ENCODE results near the gene PLA2G12B.
"Not testable (repeated sequence)": the region's sequence is repeated elsewhere in the genome, so short reads cannot be mapped to it uniquely, and the experiment has no call there.

Gene PLA2G12B

GRCh38 chr10:72946963-72947362 is 7.6 kb downstream of the PLA2G12B start:
- DNase-seq: no peak
- Histone ChIP-seq H3K4me3 (ENCODE audit: insufficient read depth, low read depth, low read length, poor library complexity, severe bottlenecking) (no peak overlapping the region), H3K36me3 (ENCODE audit: control insufficient read depth, insufficient read depth, low read length) (no peaks in the 10 kb centered on the region), H3K27ac (ENCODE audit: insufficient read depth, low read length, poor library complexity, severe bottlenecking) (no peak overlapping the region), H3K9me3 (ENCODE audit: control insufficient read depth, low read length) (no peaks in the 10 kb centered on the region), H3K4me1 (ENCODE audit: control insufficient read depth, insufficient read depth, low read length, poor library complexity, severe bottlenecking) (no peaks in the 10 kb centered on the region), H3K27me3 (replicated peaks; ENCODE audit: control insufficient read depth, insufficient read depth, low read length, poor library complexity, severe bottlenecking) (no peaks in the 10 kb centered on the region)

DNA sequence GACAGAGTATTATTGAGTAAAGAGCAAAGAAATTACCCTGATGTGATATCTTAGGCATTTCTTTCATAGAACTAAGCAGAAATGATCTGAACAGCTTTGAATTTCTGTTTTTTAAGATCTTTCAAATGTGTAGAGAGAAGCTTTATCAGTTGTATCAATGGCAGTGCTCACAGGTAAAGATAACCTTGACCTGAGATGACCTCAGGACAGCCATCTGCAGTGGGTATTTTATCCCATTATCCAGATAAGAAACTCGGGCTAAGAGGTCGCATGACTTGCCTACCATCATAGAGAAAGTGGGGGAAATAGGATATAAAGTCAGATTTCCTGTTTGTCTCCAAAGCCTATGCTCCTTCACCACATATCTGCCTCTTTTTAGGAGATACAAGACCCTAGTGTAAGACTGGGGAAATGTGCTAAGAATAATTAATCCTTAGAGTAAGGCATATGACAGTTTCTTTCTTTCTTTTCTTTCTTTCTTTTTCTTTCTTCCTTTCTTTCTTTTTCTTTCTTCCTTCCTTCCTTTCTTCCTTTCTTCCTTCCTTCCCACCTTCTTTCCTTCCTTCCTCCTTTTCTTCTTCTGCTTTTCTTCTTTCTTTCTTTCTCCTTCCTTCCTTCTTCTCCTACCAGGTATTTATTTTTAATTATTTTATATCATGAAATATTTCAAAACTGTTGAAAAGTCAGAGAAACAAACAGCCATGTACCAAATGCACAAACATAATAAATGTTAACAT is 10.9 kb downstream of the PLA2G12B start:
- DNase-seq: no peak
- Histone ChIP-seq H3K36me3 (ENCODE audit: control insufficient read depth, insufficient read depth, low read length) (no peaks in the 10 kb centered on the region), H3K27ac (ENCODE audit: insufficient read depth, low read length, poor library complexity, severe bottlenecking) (no peak overlapping the region), H3K4me1 (ENCODE audit: control insufficient read depth, insufficient read depth, low read length, poor library complexity, severe bottlenecking) (no peaks in the 10 kb centered on the region), H3K9me3 (ENCODE audit: control insufficient read depth, low read length) (no peaks in the 10 kb centered on the region), H3K4me3 (ENCODE audit: insufficient read depth, low read depth, low read length, poor library complexity, severe bottlenecking) (no peak overlapping the region), H3K27me3 (replicated peaks; ENCODE audit: control insufficient read depth, insufficient read depth, low read length, poor library complexity, severe bottlenecking) (no peaks in the 10 kb centered on the region)

- Histone ChIP-seq H3K36me3 (ENCODE audit: control insufficient read depth, insufficient read depth, low read length) (no peaks in the 10 kb centered on the region), H3K4me1 (ENCODE audit: control insufficient read depth, insufficient read depth, low read length, poor library complexity, severe bottlenecking) (no peaks in the 10 kb centered on the region), H3K27me3 (replicated peaks; ENCODE audit: control insufficient read depth, insufficient read depth, low read length, poor library complexity, severe bottlenecking) (no peaks in the 10 kb centered on the region), H3K4me3 (ENCODE audit: insufficient read depth, low read depth, low read length, poor library complexity, severe bottlenecking) (no peak overlapping the region), H3K9me3 (ENCODE audit: control insufficient read depth, low read length) (no peaks in the 10 kb centered on the region), H3K27ac (ENCODE audit: insufficient read depth, low read length, poor library complexity, severe bottlenecking) (no peak overlapping the region)
- DNase-seq: no peak
These were observed 19.2 kb downstream of the PLA2G12B start for GRCh38 chr10:72935361-72935760.

DNA sequence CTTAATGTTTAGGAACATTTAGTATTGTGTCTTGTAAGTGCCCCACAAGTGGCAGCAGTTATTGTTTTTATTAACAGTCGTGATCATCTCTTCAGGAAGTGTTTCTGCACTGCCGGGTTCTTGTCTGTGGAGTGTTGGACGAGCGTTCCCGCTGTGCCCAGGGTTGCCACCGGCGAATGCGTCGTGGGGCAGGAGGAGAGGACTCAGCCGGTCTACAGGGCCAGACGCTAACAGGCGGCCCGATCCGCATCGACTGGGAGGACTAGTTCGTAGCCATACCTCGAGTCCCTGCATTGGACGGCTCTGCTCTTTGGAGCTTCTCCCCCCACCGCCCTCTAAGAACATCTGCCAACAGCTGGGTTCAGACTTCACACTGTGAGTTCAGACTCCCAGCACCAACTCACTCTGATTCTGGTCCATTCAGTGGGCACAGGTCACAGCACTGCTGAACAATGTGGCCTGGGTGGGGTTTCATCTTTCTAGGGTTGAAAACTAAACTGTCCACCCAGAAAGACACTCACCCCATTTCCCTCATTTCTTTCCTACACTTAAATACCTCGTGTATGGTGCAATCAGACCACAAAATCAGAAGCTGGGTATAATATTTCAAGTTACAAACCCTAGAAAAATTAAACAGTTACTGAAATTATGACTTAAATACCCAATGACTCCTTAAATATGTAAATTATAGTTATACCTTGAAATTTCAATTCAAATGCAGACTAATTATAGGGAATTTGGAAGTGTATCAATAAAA is 22.2 kb downstream of the PLA2G12B start:
- H3K27me3 ChIP-seq (replicated peaks; ENCODE audit: control insufficient read depth, insufficient read depth, low read length, poor library complexity, severe bottlenecking): no peaks in the 10 kb centered on the region
- no peaks in the 10 kb centered on the region for H3K36me3 ChIP-seq (ENCODE audit: control insufficient read depth, insufficient read depth, low read length)
- no peaks in the 10 kb centered on the region for H3K9me3 ChIP-seq (ENCODE audit: control insufficient read depth, low read length)
- no peaks in the 10 kb centered on the region for H3K4me1 ChIP-seq (ENCODE audit: control insufficient read depth, insufficient read depth, low read length, poor library complexity, severe bottlenecking)
- H3K4me3 ChIP-seq (ENCODE audit: insufficient read depth, low read depth, low read length, poor library complexity, severe bottlenecking): no peak overlapping the region
- no peak overlapping the region for H3K27ac ChIP-seq (ENCODE audit: insufficient read depth, low read length, poor library complexity, severe bottlenecking)
- no peak for DNase-seq

DNA sequence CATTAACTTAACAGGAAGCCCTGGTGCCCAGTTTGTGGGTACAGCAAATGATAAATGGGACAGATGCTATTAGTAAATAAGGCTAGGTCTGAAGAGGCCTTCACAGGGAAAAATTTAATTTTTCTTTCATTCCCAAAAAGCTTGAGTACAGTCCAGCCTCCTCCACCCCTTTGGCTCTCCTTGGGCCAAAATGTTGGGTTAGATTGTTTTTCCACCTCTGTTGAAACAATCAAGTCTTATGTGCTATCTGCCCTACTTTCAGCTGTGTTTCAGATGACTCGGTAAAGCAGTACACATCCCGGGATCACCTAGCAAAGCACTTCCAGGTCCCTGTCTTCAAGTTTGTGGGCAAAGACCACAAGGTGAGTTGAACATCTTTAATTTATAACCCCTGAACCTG is 24.3 kb downstream of the PLA2G12B start:
- no peaks in the 10 kb centered on the region for H3K9me3 ChIP-seq (ENCODE audit: control insufficient read depth, low read length)
- no peaks in the 10 kb centered on the region for H3K36me3 ChIP-seq (ENCODE audit: control insufficient read depth, insufficient read depth, low read length)
- H3K27me3 ChIP-seq (replicated peaks; ENCODE audit: control insufficient read depth, insufficient read depth, low read length, poor library complexity, severe bottlenecking): no peaks in the 10 kb centered on the region
- no peaks in the 10 kb centered on the region for H3K4me1 ChIP-seq (ENCODE audit: control insufficient read depth, insufficient read depth, low read length, poor library complexity, severe bottlenecking)
- no peak overlapping the region for H3K4me3 ChIP-seq (ENCODE audit: insufficient read depth, low read depth, low read length, poor library complexity, severe bottlenecking)
- no peak overlapping the region for H3K27ac ChIP-seq (ENCODE audit: insufficient read depth, low read length, poor library complexity, severe bottlenecking)
- DNase-seq: no peak

GRCh38 chr10:72928798-72929197 is 25.8 kb downstream of the PLA2G12B start:
- no peaks in the 10 kb centered on the region for H3K9me3 ChIP-seq (ENCODE audit: control insufficient read depth, low read length)
- H3K27me3 ChIP-seq (replicated peaks; ENCODE audit: control insufficient read depth, insufficient read depth, low read length, poor library complexity, severe bottlenecking): no peaks in the 10 kb centered on the region
- DNase-seq: no peak
- no peaks in the 10 kb centered on the region for H3K4me1 ChIP-seq (ENCODE audit: control insufficient read depth, insufficient read depth, low read length, poor library complexity, severe bottlenecking)
- H3K4me3 ChIP-seq (ENCODE audit: insufficient read depth, low read depth, low read length, poor library complexity, severe bottlenecking): no peak overlapping the region
- H3K27ac ChIP-seq (ENCODE audit: insufficient read depth, low read length, poor library complexity, severe bottlenecking): no peak overlapping the region
- H3K36me3 ChIP-seq (ENCODE audit: control insufficient read depth, insufficient read depth, low read length): no peaks in the 10 kb centered on the region

- Histone ChIP-seq H3K27me3 (replicated peaks; ENCODE audit: control insufficient read depth, insufficient read depth, low read length, poor library complexity, severe bottlenecking) (no peaks in the 10 kb centered on the region), H3K27ac (ENCODE audit: insufficient read depth, low read length, poor library complexity, severe bottlenecking) (no peak overlapping the region), H3K9me3 (ENCODE audit: control insufficient read depth, low read length) (no peaks in the 10 kb centered on the region), H3K4me1 (ENCODE audit: control insufficient read depth, insufficient read depth, low read length, poor library complexity, severe bottlenecking) (no peaks in the 10 kb centered on the region), H3K36me3 (ENCODE audit: control insufficient read depth, insufficient read depth, low read length) (no peaks in the 10 kb centered on the region), H3K4me3 (ENCODE audit: insufficient read depth, low read depth, low read length, poor library complexity, severe bottlenecking) (no peak overlapping the region)
- no peak for DNase-seq
These were observed 27.1 kb downstream of the PLA2G12B start for GRCh38 chr10:72927485-72927884.

- Histone ChIP-seq H3K9me3 (ENCODE audit: control insufficient read depth, low read length) (no peaks in the 10 kb centered on the region), H3K27me3 (replicated peaks; ENCODE audit: control insufficient read depth, insufficient read depth, low read length, poor library complexity, severe bottlenecking) (no peaks in the 10 kb centered on the region), H3K27ac (ENCODE audit: insufficient read depth, low read length, poor library complexity, severe bottlenecking) (no peak overlapping the region), H3K36me3 (ENCODE audit: control insufficient read depth, insufficient read depth, low read length) (no peaks in the 10 kb centered on the region), H3K4me1 (ENCODE audit: control insufficient read depth, insufficient read depth, low read length, poor library complexity, severe bottlenecking) (no peaks in the 10 kb centered on the region), H3K4me3 (ENCODE audit: insufficient read depth, low read depth, low read length, poor library complexity, severe bottlenecking) (no peak overlapping the region)
- no peak for DNase-seq
These were observed 28.6 kb downstream of the PLA2G12B start for GRCh38 chr10:72925951-72926465.

DNA sequence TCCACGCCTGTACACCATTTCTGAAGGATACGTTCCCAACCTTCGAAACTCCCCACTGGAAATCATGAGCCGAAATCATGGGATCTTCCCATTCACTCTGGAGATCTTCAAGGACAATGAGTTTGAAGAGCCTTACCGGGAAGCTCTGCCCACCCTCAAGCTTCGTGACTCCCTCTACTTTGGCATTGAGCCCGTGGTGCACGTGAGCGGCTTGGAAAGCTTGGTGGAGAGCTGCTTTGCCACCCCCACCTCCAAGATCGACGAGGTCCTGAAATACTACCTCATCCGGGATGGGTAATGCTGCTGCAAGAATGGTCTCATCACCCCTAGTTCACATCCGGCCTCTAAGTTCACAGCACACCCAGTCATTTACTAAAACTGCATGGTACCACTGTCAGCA is 30.3 kb downstream of the PLA2G12B start:
- Histone ChIP-seq H3K4me3 (ENCODE audit: insufficient read depth, low read depth, low read length, poor library complexity, severe bottlenecking) (no peak overlapping the region), H3K27me3 (replicated peaks; ENCODE audit: control insufficient read depth, insufficient read depth, low read length, poor library complexity, severe bottlenecking) (no peaks in the 10 kb centered on the region), H3K36me3 (ENCODE audit: control insufficient read depth, insufficient read depth, low read length) (no peaks in the 10 kb centered on the region), H3K9me3 (ENCODE audit: control insufficient read depth, low read length) (no peaks in the 10 kb centered on the region), H3K27ac (ENCODE audit: insufficient read depth, low read length, poor library complexity, severe bottlenecking) (no peak overlapping the region), H3K4me1 (ENCODE audit: control insufficient read depth, insufficient read depth, low read length, poor library complexity, severe bottlenecking) (no peaks in the 10 kb centered on the region)
- DNase-seq: no peak

DNA sequence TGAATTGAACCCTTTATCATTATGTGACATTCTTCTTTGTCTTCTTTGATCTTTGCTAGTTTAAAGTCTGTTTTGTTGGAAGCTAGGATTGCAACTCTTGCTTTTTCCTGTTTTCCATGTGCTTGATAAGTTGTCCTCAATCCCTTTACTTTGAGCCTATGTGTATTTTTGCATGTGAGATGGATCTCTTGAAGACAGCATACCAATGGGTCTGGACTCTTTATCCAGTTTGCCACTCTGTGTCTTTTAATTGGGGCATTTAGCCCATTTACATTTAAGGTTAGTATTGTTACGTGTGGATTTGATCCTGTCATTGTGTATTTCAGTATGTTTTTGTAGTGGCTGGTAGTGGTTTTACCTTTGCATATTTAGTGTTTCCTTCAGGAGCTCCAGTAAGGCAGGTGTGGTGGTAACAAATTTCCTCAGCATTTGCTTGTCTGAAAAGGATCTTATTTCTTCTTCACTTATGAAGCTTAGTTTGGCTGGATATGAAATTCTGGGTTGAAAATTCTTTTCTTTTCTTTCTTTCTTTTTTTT is 33.4 kb downstream of the PLA2G12B start:
- not testable (repeated sequence) for H3K9me3 ChIP-seq (ENCODE audit: control insufficient read depth, low read length)

More for the DNA sequence above, 33.4 kb downstream of the PLA2G12B start:
- not testable (repeated sequence) for DNase-seq; H3K27me3 ChIP-seq (replicated peaks; ENCODE audit: control insufficient read depth, insufficient read depth, low read length, poor library complexity, severe bottlenecking); H3K4me3 ChIP-seq (ENCODE audit: insufficient read depth, low read depth, low read length, poor library complexity, severe bottlenecking); H3K4me1 ChIP-seq (ENCODE audit: control insufficient read depth, insufficient read depth, low read length, poor library complexity, severe bottlenecking); H3K27ac ChIP-seq (ENCODE audit: insufficient read depth, low read length, poor library complexity, severe bottlenecking); H3K36me3 ChIP-seq (ENCODE audit: control insufficient read depth, insufficient read depth, low read length)
